GM10248 (cell line): ENCODE data around the gene DTL.

ENCODE experiments used
- CTCF ChIA-PET: fragments of 300-600 bp; sonication (Branson Sonifier 250); formaldehyde crosslinking; extraction: SDS; loops from one replicate; lab custom pipeline; 2021; ENCODE audit warnings: antibody characterized with exemption; lab: Yijun Ruan, JAX
- POLR2A ChIA-PET: fragments of 350-650 bp; sonication (Branson Sonifier 250); formaldehyde crosslinking; extraction: SDS; loops from one replicate; lab custom pipeline; 2020; ENCODE audit warnings: antibody characterized with exemption; lab: Yijun Ruan, JAX
- DNase-seq: peaks from one replicate; pipeline ENCODE4 v3.0.0; 2012; ENCODE audit errors: extremely low spot score
- TF ChIP-seq, protein P1 (sequence below): IDR thresholded peaks from 2 replicates; pipeline ENCODE4 v1.5.1; 2012; ENCODE audit warnings: mild to moderate bottlenecking, low read depth; ENCODE audit errors: extremely low read depth, missing control alignments, control extremely low read depth

The DTL gene

DNA sequence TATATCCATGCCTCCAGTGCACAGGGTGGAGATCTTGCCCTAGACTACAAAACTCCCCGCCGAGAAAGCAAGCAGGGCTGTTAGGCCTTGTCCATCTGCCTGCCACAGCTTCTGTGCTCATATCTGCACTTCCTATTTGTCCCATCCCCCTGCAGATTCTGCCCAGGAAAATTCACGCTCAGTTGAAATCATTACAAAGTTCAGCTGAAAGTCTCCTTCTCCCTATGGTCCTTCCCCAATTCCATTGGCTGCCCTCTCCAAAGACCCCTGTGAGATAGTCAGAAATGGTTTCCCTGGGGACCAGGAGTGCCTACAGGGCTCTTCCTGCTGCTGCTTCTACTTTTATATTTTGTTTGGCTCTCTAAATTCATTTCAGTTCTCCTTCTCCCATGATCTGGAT is 63.2 kb downstream of the DTL start:
- no peak for DNase-seq
- ChIA-PET POLR2A (interaction anchor here (0.6 kb wide), 1 partner anchor 8 kb away, joined by 3 read pairs; no protein-coding TSS in a partner anchor), CTCF (interaction anchor here (1.0 to 2.0 kb wide), 3 partner anchors 11 to 27 kb away, joined by 3 to 6 read pairs (median 3); no protein-coding TSS in a partner anchor)
- TF ChIP-seq, protein P1, sequence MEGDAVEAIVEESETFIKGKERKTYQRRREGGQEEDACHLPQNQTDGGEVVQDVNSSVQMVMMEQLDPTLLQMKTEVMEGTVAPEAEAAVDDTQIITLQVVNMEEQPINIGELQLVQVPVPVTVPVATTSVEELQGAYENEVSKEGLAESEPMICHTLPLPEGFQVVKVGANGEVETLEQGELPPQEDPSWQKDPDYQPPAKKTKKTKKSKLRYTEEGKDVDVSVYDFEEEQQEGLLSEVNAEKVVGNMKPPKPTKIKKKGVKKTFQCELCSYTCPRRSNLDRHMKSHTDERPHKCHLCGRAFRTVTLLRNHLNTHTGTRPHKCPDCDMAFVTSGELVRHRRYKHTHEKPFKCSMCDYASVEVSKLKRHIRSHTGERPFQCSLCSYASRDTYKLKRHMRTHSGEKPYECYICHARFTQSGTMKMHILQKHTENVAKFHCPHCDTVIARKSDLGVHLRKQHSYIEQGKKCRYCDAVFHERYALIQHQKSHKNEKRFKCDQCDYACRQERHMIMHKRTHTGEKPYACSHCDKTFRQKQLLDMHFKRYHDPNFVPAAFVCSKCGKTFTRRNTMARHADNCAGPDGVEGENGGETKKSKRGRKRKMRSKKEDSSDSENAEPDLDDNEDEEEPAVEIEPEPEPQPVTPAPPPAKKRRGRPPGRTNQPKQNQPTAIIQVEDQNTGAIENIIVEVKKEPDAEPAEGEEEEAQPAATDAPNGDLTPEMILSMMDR: no peak

DNA sequence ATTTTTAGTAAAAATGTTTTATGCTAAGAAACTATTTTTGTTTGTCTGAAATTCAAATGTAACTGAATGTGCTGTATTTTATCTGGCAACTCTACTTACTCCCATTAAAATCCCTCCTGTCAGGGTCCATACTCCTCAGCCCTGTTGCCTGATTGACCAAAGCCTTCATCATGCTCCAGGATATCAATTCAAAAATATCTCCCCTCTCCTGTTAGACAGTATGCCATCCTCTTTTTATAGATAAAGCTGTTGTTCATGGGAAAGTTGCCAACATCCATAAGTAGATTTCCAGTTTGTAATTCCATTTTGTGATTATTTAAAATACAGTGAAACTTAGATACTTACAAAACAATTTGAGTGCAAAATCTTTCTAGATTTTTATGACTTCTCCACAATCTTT is 65.7 kb downstream of the DTL start:
- CTCF ChIA-PET: interaction anchor here (1.2 to 2.7 kb wide), 4 partner anchors 17 to 66 kb away, joined by 4 to 8 read pairs (median 7); partner anchors contain the start of genes DTL and INTS7
- POLR2A ChIA-PET: no interaction called here
- DNase-seq: no peak
- TF ChIP-seq, protein P1: no peak

DNA sequence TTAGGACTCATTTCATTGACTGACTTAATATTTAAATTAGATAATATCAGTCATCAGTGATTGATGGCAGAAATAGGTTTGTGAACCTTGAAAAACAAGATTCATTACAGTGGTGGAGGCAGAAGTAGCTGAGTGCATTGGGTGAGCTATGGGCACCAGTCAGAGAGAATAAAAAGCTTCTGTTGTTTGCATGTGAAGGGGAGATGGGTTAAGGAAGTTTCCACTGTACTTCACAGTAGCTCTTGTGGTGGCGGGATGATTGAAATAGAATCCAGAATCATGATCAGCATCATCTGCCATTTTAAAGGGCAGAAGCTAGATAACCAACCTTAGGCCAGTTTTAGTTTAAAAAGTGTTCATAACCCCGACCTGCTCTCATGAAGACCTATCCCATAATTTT is 66.2 kb downstream of the DTL start:
- no peak for DNase-seq
- TF ChIP-seq, protein P1: no peak
- ChIA-PET POLR2A (no interaction called here), CTCF (interaction anchor here (0.9 to 2.7 kb wide), 8 partner anchors 16 to 648 kb away, joined by 3 to 8 read pairs (median 6); partner anchors contain the start of genes DTL and INTS7)

DNA sequence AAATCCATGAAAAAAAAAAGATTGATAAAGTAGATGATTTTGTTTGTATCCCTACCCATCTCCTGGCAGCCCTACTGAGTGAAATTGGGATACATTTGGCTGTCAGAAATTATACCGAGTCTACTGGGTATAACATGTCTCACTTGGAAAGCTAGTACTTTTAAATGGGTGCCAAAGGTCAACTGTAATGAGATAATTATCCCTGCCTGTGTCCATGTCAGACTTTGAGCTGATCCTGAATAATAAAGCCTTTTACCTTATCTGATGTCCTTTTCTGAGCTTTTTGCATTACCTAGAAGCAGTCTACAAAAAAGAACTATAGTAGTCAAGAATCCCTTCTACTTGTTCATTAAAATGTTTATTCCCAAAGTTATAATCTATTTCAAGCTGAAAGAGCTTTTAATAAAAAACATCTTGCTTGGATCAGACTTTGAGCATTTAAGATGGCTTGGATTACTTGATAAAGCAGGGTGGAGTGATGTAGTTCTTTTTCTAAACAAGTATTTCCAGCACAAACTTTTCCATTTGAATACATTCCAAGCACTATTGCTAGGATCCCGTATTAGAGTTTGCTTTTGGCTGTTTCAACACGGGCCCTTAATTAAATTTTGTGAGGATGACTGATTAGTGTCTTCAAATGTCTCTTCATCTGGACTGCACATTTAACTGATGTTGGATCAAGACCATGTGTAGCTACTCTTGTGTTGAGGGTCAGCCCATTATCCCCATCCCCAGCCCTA is 69.2 kb downstream of the DTL start:
- TF ChIP-seq, protein P1: no peak
- DNase-seq: no peak
- CTCF ChIA-PET: interaction anchor here (0.7 to 2.6 kb wide), 5 partner anchors 14 to 351 kb away, joined by 3 to 8 read pairs (median 5); no protein-coding TSS in a partner anchor
- POLR2A ChIA-PET: no interaction called here

DNA sequence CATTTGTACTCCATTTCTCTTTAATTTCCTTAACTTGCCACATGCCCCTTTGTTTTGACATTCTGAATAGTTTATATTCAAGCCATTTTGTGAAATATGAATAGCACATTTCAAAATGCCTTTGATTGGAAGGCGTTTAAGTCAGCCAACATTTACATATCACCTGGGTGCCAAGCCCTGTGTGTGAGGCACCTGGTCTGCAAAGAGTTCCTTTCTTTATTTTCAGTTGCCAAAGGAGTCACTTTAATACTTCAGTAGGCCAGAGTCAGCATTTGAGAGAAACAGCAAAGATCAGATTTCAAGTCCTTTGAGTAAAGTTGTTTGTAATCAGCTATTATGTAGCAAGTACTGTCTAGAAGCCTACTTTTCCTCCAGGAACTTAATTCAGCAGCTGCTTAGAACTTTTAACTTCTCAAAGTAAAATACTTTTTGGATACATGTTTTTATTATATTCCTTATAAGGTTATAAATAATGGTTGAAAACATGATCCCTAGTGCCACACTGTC is 70.8 kb downstream of the DTL start:
- POLR2A ChIA-PET: interaction anchor here (0.6 kb wide), 1 partner anchor 823 kb away, joined by 3 read pairs; no protein-coding TSS in a partner anchor
- DNase-seq: no peak
- CTCF ChIA-PET: interaction anchor here (1.1 to 2.4 kb wide), 4 partner anchors 12 to 408 kb away, joined by 3 to 8 read pairs (median 4); no protein-coding TSS in a partner anchor
- TF ChIP-seq, protein P1: no peak

DNA sequence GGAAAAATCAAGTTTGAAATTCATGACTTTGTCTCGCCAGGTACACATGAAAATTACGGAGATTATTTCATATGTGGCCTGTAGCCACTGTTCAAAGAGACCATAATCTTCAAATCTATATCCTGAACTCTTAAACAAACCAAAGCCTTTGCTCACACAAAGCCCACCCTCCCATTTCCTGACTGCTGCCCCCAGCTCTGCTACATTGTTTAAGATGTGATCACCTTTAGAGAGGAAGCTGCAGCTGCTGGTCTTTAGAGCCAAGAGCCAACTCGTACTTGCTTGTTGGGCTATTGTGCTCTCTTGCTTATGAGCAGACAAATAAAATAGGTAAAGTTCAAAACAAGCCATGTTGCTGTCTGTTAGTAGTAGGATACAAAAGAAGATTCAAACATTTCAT is 71.9 kb downstream of the DTL start:
- TF ChIP-seq, protein P1: no peak
- ChIA-PET CTCF (interaction anchor here (1.5 kb wide), 2 partner anchors 36 to 348 kb away, joined by 5 to 8 read pairs; no protein-coding TSS in a partner anchor), POLR2A (interaction anchor here (0.7 kb wide), 1 partner anchor 9 kb away, joined by 3 read pairs; no protein-coding TSS in a partner anchor)
- DNase-seq: no peak
